HEK293T (cell line): ENCODE data around the gene ADAMTS7.

Experiments used
- CTCF ChIA-PET: fragments of 350-600 bp; formaldehyde crosslinking; extraction: SDS; loops from one replicate; lab custom pipeline; 2021; ENCODE audit warnings: antibody characterized with exemption, inconsistent platforms; lab: Yijun Ruan, JAX
- POLR2A ChIA-PET: fragments of 350-600 bp; formaldehyde crosslinking; extraction: SDS; loops from one replicate; lab custom pipeline; 2020; ENCODE audit warnings: antibody characterized with exemption, inconsistent platforms; lab: Yijun Ruan, JAX
- DNase-seq: peaks from one replicate; pipeline ENCODE4 v3.0.0; 2012; ENCODE audit warnings: mixed read lengths; ENCODE audit errors: extremely low spot score
- ARNT ChIP-seq: fragments of 450-650 bp; IDR thresholded peaks from 2 replicates; pipeline ENCODE4 v1.6.1; 2017; ENCODE audit warnings: mild to moderate bottlenecking
- BHLHE40 ChIP-seq: fragments of 450-650 bp; IDR thresholded peaks from 2 replicates; pipeline ENCODE4 v1.6.1; 2016; ENCODE audit warnings: mild to moderate bottlenecking, moderate library complexity, borderline replicate concordance
- CTBP1 ChIP-seq: fragments of 450-650 bp; IDR thresholded peaks from 2 replicates; pipeline ENCODE4 v1.6.1; 2016; ENCODE audit warnings: borderline replicate concordance
- ELF4 ChIP-seq: fragments of 450-650 bp; IDR thresholded peaks from 2 replicates; pipeline ENCODE4 v1.6.1; 2017; ENCODE audit warnings: antibody characterized with exemption
- FOXA1 ChIP-seq: fragments of 450-650 bp; IDR thresholded peaks from 2 replicates; pipeline ENCODE4 v1.6.1; 2016; ENCODE audit warnings: mild to moderate bottlenecking
- FOXK2 ChIP-seq: fragments of 450-650 bp; IDR thresholded peaks from 2 replicates; pipeline ENCODE4 v1.6.1; 2016; ENCODE audit warnings: mild to moderate bottlenecking
- FOXM1 ChIP-seq: fragments of 450-650 bp; IDR thresholded peaks from 2 replicates; pipeline ENCODE4 v1.6.1; 2017; ENCODE audit warnings: mild to moderate bottlenecking, borderline replicate concordance
- HDGF ChIP-seq: fragments of 450-650 bp; IDR thresholded peaks from 2 replicates; pipeline ENCODE4 v1.6.1; 2017; ENCODE audit warnings: antibody characterized with exemption, borderline replicate concordance
- L3MBTL2 ChIP-seq: fragments of 450-650 bp; conservative IDR thresholded peaks from 2 replicates; pipeline ENCODE4 v1.6.1; 2016; ENCODE audit warnings: mild to moderate bottlenecking
- LEF1 ChIP-seq: fragments of 450-650 bp; IDR thresholded peaks from 2 replicates; pipeline ENCODE4 v1.6.1; 2017; ENCODE audit warnings: mild to moderate bottlenecking, borderline replicate concordance
- NFRKB ChIP-seq: fragments of 450-650 bp; IDR thresholded peaks from 2 replicates; pipeline ENCODE4 v1.6.1; 2016; ENCODE audit warnings: mild to moderate bottlenecking, moderate library complexity
- PKNOX1 ChIP-seq: fragments of 450-650 bp; IDR thresholded peaks from 2 replicates; pipeline ENCODE4 v1.6.1; 2016
- SP1 ChIP-seq: fragments of 450-650 bp; IDR thresholded peaks from 2 replicates; pipeline ENCODE4 v1.6.1; 2017
- SUZ12 ChIP-seq: fragments of 450-650 bp; IDR thresholded peaks from 2 replicates; pipeline ENCODE4 v1.6.1; 2016; ENCODE audit warnings: mild to moderate bottlenecking
- TARDBP ChIP-seq: fragments of 450-650 bp; IDR thresholded peaks from 2 replicates; pipeline ENCODE4 v1.6.1; 2016
- ZNF384 ChIP-seq: fragments of 450-650 bp; IDR thresholded peaks from 2 replicates; pipeline ENCODE4 v1.6.1; 2016

Gene ADAMTS7

GRCh38 chr15:78838489-78838888, 27.2 kb upstream of the ADAMTS7 start:
- DNase-seq = no peak
- ChIA-PET POLR2A (no interaction called here), CTCF (no interaction called here)
- TF ChIP-seq FOXK2 (no peak), FOXA1 (no peak), TARDBP (no peak), BHLHE40 (no peak), ELF4 (no peak), FOXM1 (no peak)

GRCh38 chr15:78837543-78837942, 26.3 kb upstream of the ADAMTS7 start:
- POLR2A ChIA-PET = no interaction called here

GRCh38 chr15:78837131-78837530, 25.9 kb upstream of the ADAMTS7 start:
- ChIA-PET POLR2A (no interaction called here), CTCF (no interaction called here)
- no peak for DNase-seq
- TF ChIP-seq L3MBTL2 = no peak
- TF ChIP-seq ZNF384 = no peak
- TF ChIP-seq NFRKB = no peak
- TF ChIP-seq CTBP1 = no peak

More at GRCh38 chr15:78837543-78837942, 26.3 kb upstream of the ADAMTS7 start:
- TF ChIP-seq ZNF384 (no peak), LEF1 (no peak)
- DNase-seq = no peak
- CTCF ChIA-PET = no interaction called here

GRCh38 chr15:78836333-78836732, 25.1 kb upstream of the ADAMTS7 start:
- no peak for DNase-seq
- no peak for TF ChIP-seq ELF4
- TF ChIP-seq NFRKB = no peak
- TF ChIP-seq HDGF = no peak
- TF ChIP-seq LEF1 = no peak
- no peak for TF ChIP-seq SUZ12
- TF ChIP-seq FOXM1 = no peak
- no peak for TF ChIP-seq PKNOX1
- TF ChIP-seq FOXK2 = no peak
- no peak for TF ChIP-seq BHLHE40
- TF ChIP-seq FOXA1 = no peak
- TF ChIP-seq ZNF384 = no peak
- CTCF ChIA-PET = no interaction called here
- POLR2A ChIA-PET = no interaction called here

- ChIA-PET CTCF (interaction anchor here (1.0 kb wide), 1 partner anchor 20 kb away, joined by 5 read pairs; the partner anchor contains the start of gene ADAMTS7), POLR2A (no interaction called here)
- TF ChIP-seq PKNOX1 = no peak
- no peak for TF ChIP-seq CTBP1
- no peak for TF ChIP-seq TARDBP
- TF ChIP-seq FOXK2 = no peak
- TF ChIP-seq ARNT = no peak
- no peak for TF ChIP-seq BHLHE40
- no peak for TF ChIP-seq ELF4
- TF ChIP-seq HDGF = no peak
- no peak for TF ChIP-seq FOXA1
- TF ChIP-seq LEF1 = no peak
- TF ChIP-seq FOXM1 = no peak
- no peak for TF ChIP-seq SUZ12
- no peak for TF ChIP-seq ZNF384
- no peak for TF ChIP-seq L3MBTL2
- TF ChIP-seq NFRKB = no peak
- no peak for TF ChIP-seq SP1
- no peak for DNase-seq
These were observed 20.3 kb upstream of the ADAMTS7 start for GRCh38 chr15:78831229-78832207.

GRCh38 chr15:78830514-78831228, 19.4 kb upstream of the ADAMTS7 start:
- no peak for TF ChIP-seq CTBP1
- no peak for TF ChIP-seq SP1
- no peak for TF ChIP-seq FOXK2
- no peak for TF ChIP-seq TARDBP
- CTCF ChIA-PET = no interaction called here
- POLR2A ChIA-PET = no interaction called here
- no peak for DNase-seq

GRCh38 chr15:78828920-78829319, 17.7 kb upstream of the ADAMTS7 start:
- TF ChIP-seq SUZ12 (no peak), BHLHE40 (no peak), CTBP1 (no peak), SP1 (no peak), FOXK2 (no peak), ELF4 (no peak), PKNOX1 (no peak), FOXM1 (no peak), FOXA1 (no peak), NFRKB (no peak), TARDBP (no peak), L3MBTL2 (no peak), ZNF384 (no peak), ARNT (no peak)
- no peak for DNase-seq
- POLR2A ChIA-PET = no interaction called here
- CTCF ChIA-PET = no interaction called here
